Neutrophil (primary cell): ENCODE measurements around the gene MAST4.

ENCODE experiments used
- H3K27ac ChIP-seq: fragments of 200-600 bp; sonication (generic); 2 replicates; pipeline ENCODE4 v1.5.1; 2016; ENCODE audit warnings: mild to moderate bottlenecking, moderate library complexity
- H3K27me3 ChIP-seq: fragments of 200-600 bp; sonication (generic); 2 replicates; pipeline ENCODE4 v1.6.0; 2016; ENCODE audit warnings: mild to moderate bottlenecking
- H3K36me3 ChIP-seq: fragments of 200-600 bp; sonication (generic); 2 replicates; pipeline ENCODE4 v1.5.1; 2017
- H3K4me1 ChIP-seq, 2 experiments: fragments of 200-600 bp in 1 of 2; sonication (generic) in 1 of 2; 1 replicate in 1 of 2; 2 replicates in 1 of 2; pipeline versions ENCODE4 v1.5.1 to v1.6.1; 2013 to 2016; ENCODE audit warnings: low read depth in 1 of 2, low read length in 1 of 2, mild to moderate bottlenecking in 1 of 2, moderate library complexity in 1 of 2; ENCODE audit not compliant: control insufficient read depth in 1 of 2, insufficient read depth in 1 of 2
- H3K4me3 ChIP-seq, 2 experiments: fragments of 200-600 bp in 1 of 2; sonication (generic) in 1 of 2; 1 replicate in 1 of 2; 2 replicates in 1 of 2; pipeline ENCODE4 v1.5.1; 2013 to 2016; ENCODE audit warnings: low read depth in 1 of 2, low read length in 1 of 2, mild to moderate bottlenecking in 1 of 2, moderate library complexity in 1 of 2
- H3K9me3 ChIP-seq: fragments of 200-600 bp; sonication (generic); 2 replicates; pipeline ENCODE4 v1.5.1; 2016
- TF ChIP-seq, protein P1 (sequence below): fragments of 200-600 bp; sonication (generic); IDR thresholded peaks from 2 replicates; pipeline ENCODE4 v1.5.1; 2016; ENCODE audit warnings: antibody characterized with exemption

MAST4 gene

GRCh38 chr5:66793049-66793448 is 196.9 kb downstream of the MAST4 start:
- no peaks in the 10 kb centered on the region for H3K9me3 ChIP-seq
- H3K27ac ChIP-seq: no peak overlapping the region
- H3K36me3 ChIP-seq: no peaks in the 10 kb centered on the region
- TF ChIP-seq, protein P1, sequence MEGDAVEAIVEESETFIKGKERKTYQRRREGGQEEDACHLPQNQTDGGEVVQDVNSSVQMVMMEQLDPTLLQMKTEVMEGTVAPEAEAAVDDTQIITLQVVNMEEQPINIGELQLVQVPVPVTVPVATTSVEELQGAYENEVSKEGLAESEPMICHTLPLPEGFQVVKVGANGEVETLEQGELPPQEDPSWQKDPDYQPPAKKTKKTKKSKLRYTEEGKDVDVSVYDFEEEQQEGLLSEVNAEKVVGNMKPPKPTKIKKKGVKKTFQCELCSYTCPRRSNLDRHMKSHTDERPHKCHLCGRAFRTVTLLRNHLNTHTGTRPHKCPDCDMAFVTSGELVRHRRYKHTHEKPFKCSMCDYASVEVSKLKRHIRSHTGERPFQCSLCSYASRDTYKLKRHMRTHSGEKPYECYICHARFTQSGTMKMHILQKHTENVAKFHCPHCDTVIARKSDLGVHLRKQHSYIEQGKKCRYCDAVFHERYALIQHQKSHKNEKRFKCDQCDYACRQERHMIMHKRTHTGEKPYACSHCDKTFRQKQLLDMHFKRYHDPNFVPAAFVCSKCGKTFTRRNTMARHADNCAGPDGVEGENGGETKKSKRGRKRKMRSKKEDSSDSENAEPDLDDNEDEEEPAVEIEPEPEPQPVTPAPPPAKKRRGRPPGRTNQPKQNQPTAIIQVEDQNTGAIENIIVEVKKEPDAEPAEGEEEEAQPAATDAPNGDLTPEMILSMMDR: no peak
- peaks cover 18% of the 10 kb centered on the region for H3K27me3 ChIP-seq
- no peak overlapping the region for H3K4me3 ChIP-seq
- H3K4me1 ChIP-seq: no peaks in the 10 kb centered on the region

GRCh38 chr5:66795682-66796081 is 199.5 kb downstream of the MAST4 start:
- no peak overlapping the region for H3K4me3 ChIP-seq
- TF ChIP-seq, protein P1: no peak
- no peaks in the 10 kb centered on the region for H3K4me1 ChIP-seq
- no peaks in the 10 kb centered on the region for H3K9me3 ChIP-seq
- H3K27ac ChIP-seq: no peak overlapping the region
- peaks cover 37% of the 10 kb centered on the region for H3K27me3 ChIP-seq
- no peaks in the 10 kb centered on the region for H3K36me3 ChIP-seq

- no peak overlapping the region for H3K27ac ChIP-seq
Measured at GRCh38 chr5:66796305-66797292, 200.4 kb downstream of the MAST4 start.

DNA sequence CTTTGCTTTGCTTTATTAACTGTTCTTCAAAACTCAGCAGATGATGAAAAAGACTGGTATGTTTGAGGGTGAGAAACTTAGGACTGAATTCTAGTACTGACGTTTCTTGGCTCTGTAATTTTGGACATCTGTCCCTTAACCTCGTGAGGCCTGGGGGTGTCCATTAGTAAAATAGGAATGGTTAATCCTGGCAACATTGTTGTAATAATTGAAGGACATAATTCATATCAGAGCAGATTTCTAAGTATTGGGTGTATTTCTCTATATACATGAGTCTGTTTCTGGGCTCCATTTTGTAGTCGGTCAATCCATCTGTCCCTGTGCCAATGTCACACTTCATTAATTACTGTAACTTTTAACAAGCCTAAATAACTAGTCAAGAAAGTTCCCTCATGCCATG is 206.7 kb downstream of the MAST4 start:
- Histone ChIP-seq H3K4me1 (no peaks in the 10 kb centered on the region), H3K9me3 (no peaks in the 10 kb centered on the region), H3K27ac (no peak overlapping the region), H3K36me3 (no peaks in the 10 kb centered on the region), H3K4me3 (no peak overlapping the region), H3K27me3 (peaks cover 43% of the 10 kb centered on the region)
- TF ChIP-seq, protein P1: no peak

More at GRCh38 chr5:66796305-66797292, 200.4 kb downstream of the MAST4 start:
- peaks cover 37% of the 10 kb centered on the region for H3K27me3 ChIP-seq
- no peaks in the 10 kb centered on the region for H3K9me3 ChIP-seq
- no peaks in the 10 kb centered on the region for H3K36me3 ChIP-seq
- TF ChIP-seq, protein P1: no peak
- H3K4me3 ChIP-seq: no peak overlapping the region
- no peaks in the 10 kb centered on the region for H3K4me1 ChIP-seq

- no peaks in the 10 kb centered on the region for H3K4me1 ChIP-seq
- H3K27me3 ChIP-seq: peaks cover 24% of the 10 kb centered on the region
- no peaks in the 10 kb centered on the region for H3K36me3 ChIP-seq
- H3K9me3 ChIP-seq: no peaks in the 10 kb centered on the region
- H3K4me3 ChIP-seq: no peak overlapping the region
- TF ChIP-seq, protein P1: no peak
- no peak overlapping the region for H3K27ac ChIP-seq
Measured at GRCh38 chr5:66805514-66806430, 209.6 kb downstream of the MAST4 start.
